ENCODE results near the gene DPP6. TPM values are rescaled to one million over a fixed set of nuclear protein-coding genes. Genes with fewer than 3 reads are reported as not detected.

The DPP6 gene
- total and polyA plus RNA-seq, 9 of the 15 experiments (the other 6 are each of a cell fraction or from before 2014, with no cell fraction given) = not detected

DNA sequence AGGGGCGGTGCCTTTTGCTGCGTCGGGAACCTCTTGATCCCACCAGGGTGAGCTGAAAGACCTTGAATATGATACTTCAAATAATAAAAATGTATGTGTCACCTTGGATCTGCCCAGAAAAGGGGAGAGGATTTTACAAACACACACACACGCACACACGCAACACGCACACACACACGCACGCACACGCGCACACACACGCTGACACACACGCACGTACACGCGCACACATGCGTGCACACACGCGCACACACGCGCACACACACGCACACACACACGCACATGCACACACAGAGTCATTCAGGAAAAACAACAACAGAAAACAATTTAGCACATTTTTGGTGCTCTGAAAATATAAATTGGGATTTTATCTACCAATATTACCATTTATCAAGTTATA is 571.2 kb downstream of the DPP6 start:
- TF ChIP-seq BRCA1 (IDR thresholded peaks at IDR 0.05) = no peak
- no peak for TF ChIP-seq BRCA1 (CRISPR knock-in tag; IDR thresholded peaks at IDR 0.05)
- no peak for TF ChIP-seq NRF1 (conservative IDR thresholded peaks at IDR 0.05 in 1 of 2, IDR thresholded peaks at IDR 0.05 in 1 of 2)
- TF ChIP-seq DNMT1 (IDR thresholded peaks at IDR 0.05) = no peak
- TF ChIP-seq EWSR1 (IDR thresholded peaks at IDR 0.05; ENCODE audit: borderline replicate concordance, low read depth, partially characterized antibody) = no peak
- TF ChIP-seq ILF3 (IDR thresholded peaks at IDR 0.05; ENCODE audit: borderline replicate concordance) = no peak
- no peak for TF ChIP-seq CSDE1 (IDR thresholded peaks at IDR 0.05)
- no peak for TF ChIP-seq ZC3H8 (IDR thresholded peaks at IDR 0.05)
- TF ChIP-seq, protein P1, sequence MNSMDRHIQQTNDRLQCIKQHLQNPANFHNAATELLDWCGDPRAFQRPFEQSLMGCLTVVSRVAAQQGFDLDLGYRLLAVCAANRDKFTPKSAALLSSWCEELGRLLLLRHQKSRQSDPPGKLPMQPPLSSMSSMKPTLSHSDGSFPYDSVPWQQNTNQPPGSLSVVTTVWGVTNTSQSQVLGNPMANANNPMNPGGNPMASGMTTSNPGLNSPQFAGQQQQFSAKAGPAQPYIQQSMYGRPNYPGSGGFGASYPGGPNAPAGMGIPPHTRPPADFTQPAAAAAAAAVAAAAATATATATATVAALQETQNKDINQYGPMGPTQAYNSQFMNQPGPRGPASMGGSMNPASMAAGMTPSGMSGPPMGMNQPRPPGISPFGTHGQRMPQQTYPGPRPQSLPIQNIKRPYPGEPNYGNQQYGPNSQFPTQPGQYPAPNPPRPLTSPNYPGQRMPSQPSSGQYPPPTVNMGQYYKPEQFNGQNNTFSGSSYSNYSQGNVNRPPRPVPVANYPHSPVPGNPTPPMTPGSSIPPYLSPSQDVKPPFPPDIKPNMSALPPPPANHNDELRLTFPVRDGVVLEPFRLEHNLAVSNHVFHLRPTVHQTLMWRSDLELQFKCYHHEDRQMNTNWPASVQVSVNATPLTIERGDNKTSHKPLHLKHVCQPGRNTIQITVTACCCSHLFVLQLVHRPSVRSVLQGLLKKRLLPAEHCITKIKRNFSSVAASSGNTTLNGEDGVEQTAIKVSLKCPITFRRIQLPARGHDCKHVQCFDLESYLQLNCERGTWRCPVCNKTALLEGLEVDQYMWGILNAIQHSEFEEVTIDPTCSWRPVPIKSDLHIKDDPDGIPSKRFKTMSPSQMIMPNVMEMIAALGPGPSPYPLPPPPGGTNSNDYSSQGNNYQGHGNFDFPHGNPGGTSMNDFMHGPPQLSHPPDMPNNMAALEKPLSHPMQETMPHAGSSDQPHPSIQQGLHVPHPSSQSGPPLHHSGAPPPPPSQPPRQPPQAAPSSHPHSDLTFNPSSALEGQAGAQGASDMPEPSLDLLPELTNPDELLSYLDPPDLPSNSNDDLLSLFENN (IDR thresholded peaks at IDR 0.05; ENCODE audit: low read depth in 2 of 2, low read length in 2 of 2) = no peak
- no peak for TF ChIP-seq CC2D1A (IDR thresholded peaks at IDR 0.05)
- TF ChIP-seq SMARCA4 (IDR thresholded peaks at IDR 0.05) = no peak
- no peak for TF ChIP-seq BCOR (IDR thresholded peaks at IDR 0.05)
- no peak for TF ChIP-seq LEF1 (IDR thresholded peaks at IDR 0.05)
- no peak for TF ChIP-seq SMAD4 (CRISPR knock-in tag; conservative IDR thresholded peaks at IDR 0.05)
- TF ChIP-seq, protein P2, sequence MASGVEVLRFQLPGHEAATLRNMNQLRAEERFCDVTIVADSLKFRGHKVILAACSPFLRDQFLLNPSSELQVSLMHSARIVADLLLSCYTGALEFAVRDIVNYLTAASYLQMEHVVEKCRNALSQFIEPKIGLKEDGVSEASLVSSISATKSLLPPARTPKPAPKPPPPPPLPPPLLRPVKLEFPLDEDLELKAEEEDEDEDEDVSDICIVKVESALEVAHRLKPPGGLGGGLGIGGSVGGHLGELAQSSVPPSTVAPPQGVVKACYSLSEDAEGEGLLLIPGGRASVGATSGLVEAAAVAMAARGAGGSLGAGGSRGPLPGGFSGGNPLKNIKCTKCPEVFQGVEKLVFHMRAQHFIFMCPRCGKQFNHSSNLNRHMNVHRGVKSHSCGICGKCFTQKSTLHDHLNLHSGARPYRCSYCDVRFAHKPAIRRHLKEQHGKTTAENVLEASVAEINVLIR (CRISPR knock-in tag; IDR thresholded peaks at IDR 0.05) = no peak
- no peak for TF ChIP-seq TCF3 (CRISPR knock-in tag; IDR thresholded peaks at IDR 0.05)
- no peak for TF ChIP-seq HDAC8 (tag; IDR thresholded peaks at IDR 0.05)
- TF ChIP-seq ZFPM2 (CRISPR knock-in tag; IDR thresholded peaks at IDR 0.05) = no peak
- TF ChIP-seq ZNF184 (CRISPR knock-in tag; IDR thresholded peaks at IDR 0.05) = no peak
- TF ChIP-seq ELF4 (CRISPR knock-in tag; IDR thresholded peaks at IDR 0.05) = no peak
- intact Hi-C loops (cut with micrococcal nuclease) = no loop called here
- no peak for FAIRE-seq
- no peak for DNase-seq (ENCODE audit: extremely low read depth in 1 of 4, low spot score in 3 of 4)
- WGBS (ENCODE audit: insufficient coverage, low coverage, missing lambda C conversion rate) = 13% methylated on average over 21 of the region's 22 CpGs
- Histone ChIP-seq H3K4me1 (replicated peaks in 1 of 2; ENCODE audit: control insufficient read depth in 2 of 2, insufficient read depth in 2 of 2, low read length in 2 of 2) (peaks cover 0 to 3% of the 10 kb centered on the region in 2 experiments; a peak in 1 of 5 replicates), H3K4me3 (no peak overlapping the region), H3K9me1 (ENCODE audit: control insufficient read depth, insufficient read depth, low read length) (no peaks in the 10 kb centered on the region), H4K20me1 (replicated peaks; ENCODE audit: control insufficient read depth, insufficient read depth, low read length) (no peaks in the 10 kb centered on the region), H3K36me3 (ENCODE audit: control insufficient read depth, insufficient read depth, low read length) (no peaks in the 10 kb centered on the region), H3K27me3 (ENCODE audit: control insufficient read depth in 2 of 2, insufficient read depth in 2 of 2, low read length in 2 of 2) (peaks cover 43 to 55% of the 10 kb centered on the region in 2 experiments), H3K9me3 (replicated peaks; ENCODE audit: control insufficient read depth, insufficient read depth, low read depth, low read length) (no peaks in the 10 kb centered on the region), H3K9ac (ENCODE audit: insufficient read depth in 1 of 2, low read depth in 2 of 2, low read length in 2 of 2) (no peak overlapping the region), H3K4me2 (ENCODE audit: insufficient read depth, low read length) (no peak overlapping the region), H3K27ac (ENCODE audit: extremely low read depth, low read depth, low read length) (no peak overlapping the region), H2AFZ (ENCODE audit: low read depth, low read length) (no peak overlapping the region), H3K79me2 (ENCODE audit: control insufficient read depth, insufficient read depth, low read length) (no peaks in the 10 kb centered on the region)
- ChIA-PET POLR2A (no interaction called here), CTCF (ENCODE audit: low intra/inter-chr PET ratio) (no interaction called here)
- BruUV-seq (replicated peaks) = no TSS peak
- in situ Hi-C loops (cut with MboI) = no loop called here
- no peak for ATAC-seq
